PC-9 (cell line): Measurements from ENCODE around the gene CYBRD1.

ENCODE experiments used
- EZH2 ChIP-seq: fragments of 200-600 bp; sonication (generic); IDR thresholded peaks from 2 replicates; pipeline ENCODE4 v1.8.0; 2017; ENCODE audit warnings: antibody characterized with exemption, low read depth
- TF ChIP-seq, protein P1 (sequence below): fragments of 200-600 bp; sonication (generic); conservative IDR thresholded peaks from 2 replicates; pipeline ENCODE4 v1.6.1; 2017; ENCODE audit warnings: mixed run types, antibody characterized with exemption, mild to moderate bottlenecking, moderate library complexity

DNA sequence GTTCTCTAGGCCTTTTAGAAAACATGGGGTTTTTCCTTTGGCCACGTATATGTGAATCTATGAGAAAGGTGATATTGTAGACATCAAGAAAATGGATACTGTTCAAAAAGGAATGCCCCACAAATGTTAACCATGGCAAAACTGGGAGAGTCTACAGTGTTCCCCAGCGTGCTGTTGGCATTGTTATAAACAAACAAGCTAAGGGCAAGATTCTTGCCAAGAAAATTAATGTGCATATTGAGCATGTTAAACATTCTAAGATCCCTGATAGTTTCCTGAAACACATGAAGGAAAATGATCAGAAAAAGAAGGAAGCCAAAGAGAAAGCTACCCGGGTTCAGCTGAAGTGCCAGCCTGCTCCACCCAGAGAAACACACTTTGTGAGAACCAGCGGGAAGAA is 64.9 kb downstream of the CYBRD1 start:
- TF ChIP-seq, protein P1, sequence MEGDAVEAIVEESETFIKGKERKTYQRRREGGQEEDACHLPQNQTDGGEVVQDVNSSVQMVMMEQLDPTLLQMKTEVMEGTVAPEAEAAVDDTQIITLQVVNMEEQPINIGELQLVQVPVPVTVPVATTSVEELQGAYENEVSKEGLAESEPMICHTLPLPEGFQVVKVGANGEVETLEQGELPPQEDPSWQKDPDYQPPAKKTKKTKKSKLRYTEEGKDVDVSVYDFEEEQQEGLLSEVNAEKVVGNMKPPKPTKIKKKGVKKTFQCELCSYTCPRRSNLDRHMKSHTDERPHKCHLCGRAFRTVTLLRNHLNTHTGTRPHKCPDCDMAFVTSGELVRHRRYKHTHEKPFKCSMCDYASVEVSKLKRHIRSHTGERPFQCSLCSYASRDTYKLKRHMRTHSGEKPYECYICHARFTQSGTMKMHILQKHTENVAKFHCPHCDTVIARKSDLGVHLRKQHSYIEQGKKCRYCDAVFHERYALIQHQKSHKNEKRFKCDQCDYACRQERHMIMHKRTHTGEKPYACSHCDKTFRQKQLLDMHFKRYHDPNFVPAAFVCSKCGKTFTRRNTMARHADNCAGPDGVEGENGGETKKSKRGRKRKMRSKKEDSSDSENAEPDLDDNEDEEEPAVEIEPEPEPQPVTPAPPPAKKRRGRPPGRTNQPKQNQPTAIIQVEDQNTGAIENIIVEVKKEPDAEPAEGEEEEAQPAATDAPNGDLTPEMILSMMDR: no peak
- TF ChIP-seq EZH2: no peak
